Measurements from ENCODE around the gene SPC24.

The SPC24 gene

DNA sequence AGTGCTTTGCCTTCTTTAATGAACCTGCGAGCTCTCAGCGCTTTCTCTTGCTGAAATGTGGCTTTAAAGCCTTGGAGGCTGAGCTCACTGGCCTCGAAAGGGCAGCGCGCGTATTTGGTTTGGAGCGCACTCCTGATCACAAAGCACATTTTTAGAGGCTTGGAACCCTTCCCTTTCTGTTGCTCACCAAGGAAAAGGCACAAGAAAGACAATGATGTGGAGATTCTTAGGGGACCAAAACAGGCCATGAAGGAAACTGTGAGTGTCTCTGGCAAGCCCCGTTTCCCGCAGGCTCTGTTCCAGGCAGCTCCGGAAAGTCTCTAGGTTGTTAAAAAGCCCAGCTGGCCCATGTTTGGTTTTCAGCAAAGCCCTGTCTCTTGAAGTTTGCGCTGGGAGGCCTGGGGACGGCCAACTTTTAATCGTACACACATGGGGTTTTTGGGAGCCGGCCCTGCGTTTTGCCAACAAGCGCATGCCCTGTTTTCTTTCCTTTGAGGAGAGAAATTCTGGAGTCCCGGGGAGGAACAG is 9.4 kb upstream of the SPC24 start:
- TF ChIP-seq, protein P1, sequence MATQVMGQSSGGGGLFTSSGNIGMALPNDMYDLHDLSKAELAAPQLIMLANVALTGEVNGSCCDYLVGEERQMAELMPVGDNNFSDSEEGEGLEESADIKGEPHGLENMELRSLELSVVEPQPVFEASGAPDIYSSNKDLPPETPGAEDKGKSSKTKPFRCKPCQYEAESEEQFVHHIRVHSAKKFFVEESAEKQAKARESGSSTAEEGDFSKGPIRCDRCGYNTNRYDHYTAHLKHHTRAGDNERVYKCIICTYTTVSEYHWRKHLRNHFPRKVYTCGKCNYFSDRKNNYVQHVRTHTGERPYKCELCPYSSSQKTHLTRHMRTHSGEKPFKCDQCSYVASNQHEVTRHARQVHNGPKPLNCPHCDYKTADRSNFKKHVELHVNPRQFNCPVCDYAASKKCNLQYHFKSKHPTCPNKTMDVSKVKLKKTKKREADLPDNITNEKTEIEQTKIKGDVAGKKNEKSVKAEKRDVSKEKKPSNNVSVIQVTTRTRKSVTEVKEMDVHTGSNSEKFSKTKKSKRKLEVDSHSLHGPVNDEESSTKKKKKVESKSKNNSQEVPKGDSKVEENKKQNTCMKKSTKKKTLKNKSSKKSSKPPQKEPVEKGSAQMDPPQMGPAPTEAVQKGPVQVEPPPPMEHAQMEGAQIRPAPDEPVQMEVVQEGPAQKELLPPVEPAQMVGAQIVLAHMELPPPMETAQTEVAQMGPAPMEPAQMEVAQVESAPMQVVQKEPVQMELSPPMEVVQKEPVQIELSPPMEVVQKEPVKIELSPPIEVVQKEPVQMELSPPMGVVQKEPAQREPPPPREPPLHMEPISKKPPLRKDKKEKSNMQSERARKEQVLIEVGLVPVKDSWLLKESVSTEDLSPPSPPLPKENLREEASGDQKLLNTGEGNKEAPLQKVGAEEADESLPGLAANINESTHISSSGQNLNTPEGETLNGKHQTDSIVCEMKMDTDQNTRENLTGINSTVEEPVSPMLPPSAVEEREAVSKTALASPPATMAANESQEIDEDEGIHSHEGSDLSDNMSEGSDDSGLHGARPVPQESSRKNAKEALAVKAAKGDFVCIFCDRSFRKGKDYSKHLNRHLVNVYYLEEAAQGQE (IDR thresholded peaks at IDR 0.05; ENCODE audit: insufficient read depth in 1 of 2, low read depth in 2 of 2, low read length in 2 of 2): no peak
- TF ChIP-seq SIN3A (IDR thresholded peaks at IDR 0.05; ENCODE audit: borderline replicate concordance, insufficient read depth, low read length): no peak
- no peak for TF ChIP-seq TAF1 (IDR thresholded peaks at IDR 0.05; ENCODE audit: borderline replicate concordance, insufficient read depth, low read length)
- TF ChIP-seq POLR2AphosphoS5 (IDR thresholded peaks at IDR 0.05; ENCODE audit: low read depth, low read length): no peak
- no peak for TF ChIP-seq FOXP2 (optimal IDR thresholded peaks at IDR 0.05; ENCODE audit: borderline replicate concordance, extremely low read depth, extremely low read length, insufficient read depth)

DNA sequence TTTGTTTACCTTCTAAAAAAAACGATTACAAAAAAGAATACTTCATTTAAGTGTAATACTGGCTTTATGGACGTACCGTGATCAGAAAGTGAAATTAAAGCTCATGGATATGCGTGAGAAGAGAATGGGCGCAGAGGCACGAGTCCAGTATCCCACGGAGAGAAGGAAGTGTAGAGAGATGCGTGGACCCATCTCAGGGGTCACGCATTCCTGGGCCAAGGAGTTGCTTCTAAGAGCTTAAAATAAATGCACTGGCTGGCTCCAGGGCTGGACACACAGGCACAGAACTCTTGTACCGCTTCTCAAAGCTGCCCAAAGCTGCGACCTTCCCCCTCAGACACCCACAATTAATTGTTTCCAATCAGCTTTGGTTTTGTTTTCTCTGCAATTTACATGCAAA is 8.7 kb upstream of the SPC24 start:
- TF ChIP-seq POLR2AphosphoS5 (IDR thresholded peaks at IDR 0.05; ENCODE audit: low read depth, low read length): no peak
- TF ChIP-seq, protein P1 (IDR thresholded peaks at IDR 0.05; ENCODE audit: insufficient read depth in 1 of 2, low read depth in 2 of 2, low read length in 2 of 2): no peak
- no peak for TF ChIP-seq SIN3A (IDR thresholded peaks at IDR 0.05; ENCODE audit: borderline replicate concordance, insufficient read depth, low read length)
- no peak for TF ChIP-seq TAF1 (IDR thresholded peaks at IDR 0.05; ENCODE audit: borderline replicate concordance, insufficient read depth, low read length)
- no peak for TF ChIP-seq FOXP2 (optimal IDR thresholded peaks at IDR 0.05; ENCODE audit: borderline replicate concordance, extremely low read depth, extremely low read length, insufficient read depth)

DNA sequence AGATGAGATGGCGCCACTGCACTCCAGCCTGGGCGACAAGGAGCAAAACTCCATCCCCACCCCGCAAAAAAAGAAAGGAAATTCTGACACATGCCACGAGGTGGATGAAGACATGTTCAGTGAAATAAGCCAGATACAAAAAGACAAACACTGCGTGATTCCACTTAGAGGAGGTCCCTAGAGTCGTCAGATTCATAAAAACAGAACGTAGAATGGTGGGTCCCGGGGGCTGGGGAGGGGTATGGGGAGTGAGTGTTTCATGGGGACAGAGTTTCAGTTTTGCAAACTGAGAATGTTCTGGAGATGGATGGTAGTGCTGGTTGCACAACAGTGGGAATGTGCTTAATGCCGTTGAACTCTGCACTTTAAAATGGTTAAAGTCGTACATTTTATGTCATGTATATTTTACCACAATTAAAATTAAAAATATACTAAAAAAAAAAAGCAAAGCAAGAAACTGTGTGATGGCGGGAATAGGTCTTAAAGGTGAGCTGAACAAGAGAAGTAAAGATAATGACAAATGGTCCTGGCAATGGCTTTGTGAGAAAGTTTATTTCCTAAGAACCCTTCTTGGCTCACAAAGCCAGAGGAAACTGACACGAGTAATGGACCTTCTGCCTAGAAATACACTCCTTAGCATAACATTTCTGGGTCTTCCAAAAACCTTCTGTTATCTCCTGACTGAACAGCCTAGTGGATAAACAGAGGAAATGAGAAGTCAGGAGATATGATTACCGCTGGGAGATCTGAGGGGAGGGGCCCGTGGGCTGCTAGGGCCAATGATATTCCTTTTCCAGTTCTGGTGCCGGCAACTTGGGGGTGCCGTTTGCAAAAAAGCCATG is 4.2 kb upstream of the SPC24 start:
- TF ChIP-seq, protein P1 (IDR thresholded peaks at IDR 0.05; ENCODE audit: insufficient read depth in 1 of 2, low read depth in 2 of 2, low read length in 2 of 2): no peak
- TF ChIP-seq SIN3A (IDR thresholded peaks at IDR 0.05; ENCODE audit: borderline replicate concordance, insufficient read depth, low read length) (no peak), POLR2AphosphoS5 (IDR thresholded peaks at IDR 0.05; ENCODE audit: low read depth, low read length) (no peak), FOXP2 (optimal IDR thresholded peaks at IDR 0.05; ENCODE audit: borderline replicate concordance, extremely low read depth, extremely low read length, insufficient read depth) (no peak), TAF1 (IDR thresholded peaks at IDR 0.05; ENCODE audit: borderline replicate concordance, insufficient read depth, low read length) (no peak)

DNA sequence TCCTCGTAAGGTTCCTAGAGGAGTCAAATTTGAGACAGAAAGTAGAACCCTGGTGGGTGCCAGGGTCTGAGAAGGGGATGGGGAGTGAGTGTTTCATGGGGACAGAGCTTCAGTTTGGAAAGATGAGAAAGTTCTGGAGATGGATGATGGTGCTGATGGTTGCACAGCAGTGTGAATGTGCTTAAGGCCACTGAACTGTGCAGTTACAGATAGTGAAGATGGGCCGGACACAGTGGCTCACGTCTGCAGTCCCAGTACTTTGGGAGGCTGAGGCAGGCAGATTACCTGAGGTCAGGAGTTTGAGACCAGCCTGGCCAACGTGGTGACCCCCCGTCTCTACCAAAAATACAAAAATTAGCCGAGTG is 917 bp downstream of the SPC24 start:
- TF ChIP-seq SIN3A (IDR thresholded peaks at IDR 0.05; ENCODE audit: borderline replicate concordance, insufficient read depth, low read length): no peak
- TF ChIP-seq TAF1 (IDR thresholded peaks at IDR 0.05; ENCODE audit: borderline replicate concordance, insufficient read depth, low read length): no peak
- TF ChIP-seq, protein P1 (IDR thresholded peaks at IDR 0.05; ENCODE audit: insufficient read depth in 1 of 2, low read depth in 2 of 2, low read length in 2 of 2): no peak
- no peak for TF ChIP-seq FOXP2 (optimal IDR thresholded peaks at IDR 0.05; ENCODE audit: borderline replicate concordance, extremely low read depth, extremely low read length, insufficient read depth)
- no peak for TF ChIP-seq POLR2AphosphoS5 (IDR thresholded peaks at IDR 0.05; ENCODE audit: low read depth, low read length)
